ENCODE measurements around the gene IKZF2. TPM values are rescaled to one million over a fixed set of nuclear protein-coding genes. Genes with fewer than 3 reads are reported as not detected.

Gene IKZF2
- total and polyA plus RNA-seq, 4 donors, result 0.35 to 4.7 (median 2.5) TPM

- WGBS, result 82% methylated on average over 2 of the region's 2 CpGs
- Histone ChIP-seq H3K36me3 (ENCODE audit: control insufficient read depth in 4 of 4, insufficient read depth in 3 of 4, low read depth in 1 of 4, low read length in 3 of 4) (no peaks in the 10 kb centered on the region), H3K27ac (ENCODE audit: low read depth in 1 of 2, low read length in 2 of 2) (no peak overlapping the region), H3K9ac (ENCODE audit: low read depth in 1 of 2, low read length in 2 of 2) (no peak overlapping the region), H3K27me3 (ENCODE audit: control insufficient read depth in 4 of 4, insufficient read depth in 4 of 4, low read length in 3 of 4) (no peaks in the 10 kb centered on the region), H3K4me1 (ENCODE audit: control insufficient read depth in 4 of 4, insufficient read depth in 4 of 4, low read length in 3 of 4) (no peaks in the 10 kb centered on the region), H3K4me3 (ENCODE audit: low read depth in 1 of 3, low read length in 3 of 3) (no peak overlapping the region), H3K9me3 (ENCODE audit: control insufficient read depth in 4 of 4, low read length in 3 of 4) (no peaks in the 10 kb centered on the region)
- no peak for TF ChIP-seq YY1 (IDR thresholded peaks at IDR 0.05)
- no peak for TF ChIP-seq ATF3 (IDR thresholded peaks at IDR 0.05)
- TF ChIP-seq GABPA (IDR thresholded peaks at IDR 0.05 in 1 of 2, conservative IDR thresholded peaks at IDR 0.05 in 1 of 2), result no peak
- no peak for TF ChIP-seq RXRA (IDR thresholded peaks at IDR 0.05)
- no peak for TF ChIP-seq JUND (IDR thresholded peaks at IDR 0.05)
- TF ChIP-seq NR2F2 (IDR thresholded peaks at IDR 0.05), result no peak
- no peak for TF ChIP-seq EGR1 (IDR thresholded peaks at IDR 0.05; ENCODE audit: low read depth in 2 of 2)
- no peak for TF ChIP-seq REST (IDR thresholded peaks at IDR 0.05)
- no peak for TF ChIP-seq FOXA2 (IDR thresholded peaks at IDR 0.05)
- TF ChIP-seq RAD21 (IDR thresholded peaks at IDR 0.05), result no peak
- no peak for TF ChIP-seq MAX (IDR thresholded peaks at IDR 0.05)
- no peak for TF ChIP-seq HNF4G (IDR thresholded peaks at IDR 0.05)
- DNase-seq (ENCODE audit: low spot score), result no peak
These were observed 155.5 kb downstream of the IKZF2 start for GRCh38 chr2:212995920-212996319.

- TF ChIP-seq RXRA (IDR thresholded peaks at IDR 0.05), result no peak
- no peak for TF ChIP-seq EGR1 (IDR thresholded peaks at IDR 0.05; ENCODE audit: low read depth in 2 of 2)
- TF ChIP-seq SP1 (IDR thresholded peaks at IDR 0.05), result no peak
- no peak for TF ChIP-seq JUND (IDR thresholded peaks at IDR 0.05)
- TF ChIP-seq HNF4G (IDR thresholded peaks at IDR 0.05), result no peak
- no peak for TF ChIP-seq REST (IDR thresholded peaks at IDR 0.05)
- TF ChIP-seq FOXA1 (IDR thresholded peaks at IDR 0.05), result no peak
- TF ChIP-seq NR2F2 (IDR thresholded peaks at IDR 0.05), result no peak
- TF ChIP-seq RAD21 (IDR thresholded peaks at IDR 0.05), result no peak
- no peak for TF ChIP-seq FOXA2 (IDR thresholded peaks at IDR 0.05)
- no peak for TF ChIP-seq TAF1 (conservative IDR thresholded peaks at IDR 0.05)
- TF ChIP-seq HNF4A (conservative IDR thresholded peaks at IDR 0.05), result no peak
- TF ChIP-seq YY1 (IDR thresholded peaks at IDR 0.05), result no peak
- no peak for TF ChIP-seq ZBTB33 (IDR thresholded peaks at IDR 0.05)
- no peak for TF ChIP-seq GABPA (IDR thresholded peaks at IDR 0.05 in 1 of 2, conservative IDR thresholded peaks at IDR 0.05 in 1 of 2)
- TF ChIP-seq ATF3 (IDR thresholded peaks at IDR 0.05), result no peak
- no peak for TF ChIP-seq CTCF (IDR thresholded peaks at IDR 0.05; ENCODE audit: low read depth, low read length, missing input control)
- no peaks in the 10 kb centered on the region for H3K4me1 ChIP-seq (ENCODE audit: control insufficient read depth in 4 of 4, insufficient read depth in 4 of 4, low read length in 3 of 4)
- H3K4me3 ChIP-seq (ENCODE audit: low read depth in 1 of 3, low read length in 3 of 3), result no peak overlapping the region
- no peaks in the 10 kb centered on the region for H3K9me3 ChIP-seq (ENCODE audit: control insufficient read depth in 4 of 4, low read length in 3 of 4)
- H3K27ac ChIP-seq (ENCODE audit: low read depth in 1 of 2, low read length in 2 of 2), result no peak overlapping the region
- no peak overlapping the region for H3K9ac ChIP-seq (ENCODE audit: low read depth in 1 of 2, low read length in 2 of 2)
- DNase-seq (ENCODE audit: low spot score), result no peak
- no peaks in the 10 kb centered on the region for H3K36me3 ChIP-seq (ENCODE audit: control insufficient read depth in 4 of 4, insufficient read depth in 3 of 4, low read depth in 1 of 4, low read length in 3 of 4)
- H3K27me3 ChIP-seq (ENCODE audit: control insufficient read depth in 4 of 4, insufficient read depth in 4 of 4, low read length in 3 of 4), result no peaks in the 10 kb centered on the region
These were observed 156.4 kb downstream of the IKZF2 start for GRCh38 chr2:212994976-212995375.
